Osteocyte (in vitro differentiated cells): ENCODE results near the gene SSTR4. TPM values are rescaled to one million over a fixed set of nuclear protein-coding genes. Genes with fewer than 3 reads are reported as not detected.
A peak's percentile ranks its signal among the peaks of the same experiment; 100 is the strongest.

Source experiments
- DNase-seq: peaks from one replicate; pipeline ENCODE4 v3.0.0; 2021; ENCODE audit warnings: mixed read lengths; ENCODE audit not compliant: unreplicated experiment; ENCODE audit errors: extremely low spot score
- H3K27ac Mint-ChIP-seq: one replicate; pipeline ENCODE4 v1.8.0; 2021; ENCODE audit warnings: mild to moderate bottlenecking, mixed read lengths; ENCODE audit not compliant: unreplicated experiment
- H3K27me3 Mint-ChIP-seq: one replicate; pipeline ENCODE4 v1.8.0; 2021; ENCODE audit warnings: mixed read lengths; ENCODE audit not compliant: unreplicated experiment
- H3K36me3 Mint-ChIP-seq: one replicate; pipeline ENCODE4 v1.8.0; 2021; ENCODE audit warnings: mixed read lengths; ENCODE audit not compliant: unreplicated experiment
- H3K4me1 Mint-ChIP-seq: one replicate; pipeline ENCODE4 v1.8.0; 2021; ENCODE audit warnings: mixed read lengths; ENCODE audit not compliant: unreplicated experiment
- H3K4me3 Mint-ChIP-seq: one replicate; pipeline ENCODE4 v1.8.0; 2021; ENCODE audit warnings: mild to moderate bottlenecking, moderate library complexity, mixed read lengths; ENCODE audit not compliant: unreplicated experiment
- H3K9me3 Mint-ChIP-seq: one replicate; pipeline ENCODE4 v1.8.0; 2021; ENCODE audit warnings: mixed read lengths; ENCODE audit not compliant: unreplicated experiment
- total RNA-seq: library from RNA; stranded (reverse); gene quantifications from 2 replicates; pipeline ENCODE4 v1.2.1, GENCODE V29; 2021
- TF ChIP-seq, protein P1 (sequence below): fragments of 200-600 bp; sonication (generic); IDR thresholded peaks from 2 replicates; pipeline ENCODE4 v1.5.0; 2021; ENCODE audit warnings: antibody characterized with exemption, mild to moderate bottlenecking, moderate library complexity

The SSTR4 gene
- total RNA-seq, 1 donor from 2014 or later = not detected

- TF ChIP-seq, protein P1, sequence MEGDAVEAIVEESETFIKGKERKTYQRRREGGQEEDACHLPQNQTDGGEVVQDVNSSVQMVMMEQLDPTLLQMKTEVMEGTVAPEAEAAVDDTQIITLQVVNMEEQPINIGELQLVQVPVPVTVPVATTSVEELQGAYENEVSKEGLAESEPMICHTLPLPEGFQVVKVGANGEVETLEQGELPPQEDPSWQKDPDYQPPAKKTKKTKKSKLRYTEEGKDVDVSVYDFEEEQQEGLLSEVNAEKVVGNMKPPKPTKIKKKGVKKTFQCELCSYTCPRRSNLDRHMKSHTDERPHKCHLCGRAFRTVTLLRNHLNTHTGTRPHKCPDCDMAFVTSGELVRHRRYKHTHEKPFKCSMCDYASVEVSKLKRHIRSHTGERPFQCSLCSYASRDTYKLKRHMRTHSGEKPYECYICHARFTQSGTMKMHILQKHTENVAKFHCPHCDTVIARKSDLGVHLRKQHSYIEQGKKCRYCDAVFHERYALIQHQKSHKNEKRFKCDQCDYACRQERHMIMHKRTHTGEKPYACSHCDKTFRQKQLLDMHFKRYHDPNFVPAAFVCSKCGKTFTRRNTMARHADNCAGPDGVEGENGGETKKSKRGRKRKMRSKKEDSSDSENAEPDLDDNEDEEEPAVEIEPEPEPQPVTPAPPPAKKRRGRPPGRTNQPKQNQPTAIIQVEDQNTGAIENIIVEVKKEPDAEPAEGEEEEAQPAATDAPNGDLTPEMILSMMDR = no peak
- H3K4me1 Mint-ChIP-seq = peaks cover 56% of the 10 kb centered on the region
- H3K27me3 Mint-ChIP-seq = no peaks in the 10 kb centered on the region
- no peaks in the 10 kb centered on the region for H3K36me3 Mint-ChIP-seq
- peak overlapping the region; percentile 3 for H3K27ac Mint-ChIP-seq
- H3K9me3 Mint-ChIP-seq = no peaks in the 10 kb centered on the region
- no peak overlapping the region for H3K4me3 Mint-ChIP-seq
- DNase-seq = no peak
Measured at GRCh38 chr20:23063581-23063980, 28.5 kb downstream of the SSTR4 start.

DNA sequence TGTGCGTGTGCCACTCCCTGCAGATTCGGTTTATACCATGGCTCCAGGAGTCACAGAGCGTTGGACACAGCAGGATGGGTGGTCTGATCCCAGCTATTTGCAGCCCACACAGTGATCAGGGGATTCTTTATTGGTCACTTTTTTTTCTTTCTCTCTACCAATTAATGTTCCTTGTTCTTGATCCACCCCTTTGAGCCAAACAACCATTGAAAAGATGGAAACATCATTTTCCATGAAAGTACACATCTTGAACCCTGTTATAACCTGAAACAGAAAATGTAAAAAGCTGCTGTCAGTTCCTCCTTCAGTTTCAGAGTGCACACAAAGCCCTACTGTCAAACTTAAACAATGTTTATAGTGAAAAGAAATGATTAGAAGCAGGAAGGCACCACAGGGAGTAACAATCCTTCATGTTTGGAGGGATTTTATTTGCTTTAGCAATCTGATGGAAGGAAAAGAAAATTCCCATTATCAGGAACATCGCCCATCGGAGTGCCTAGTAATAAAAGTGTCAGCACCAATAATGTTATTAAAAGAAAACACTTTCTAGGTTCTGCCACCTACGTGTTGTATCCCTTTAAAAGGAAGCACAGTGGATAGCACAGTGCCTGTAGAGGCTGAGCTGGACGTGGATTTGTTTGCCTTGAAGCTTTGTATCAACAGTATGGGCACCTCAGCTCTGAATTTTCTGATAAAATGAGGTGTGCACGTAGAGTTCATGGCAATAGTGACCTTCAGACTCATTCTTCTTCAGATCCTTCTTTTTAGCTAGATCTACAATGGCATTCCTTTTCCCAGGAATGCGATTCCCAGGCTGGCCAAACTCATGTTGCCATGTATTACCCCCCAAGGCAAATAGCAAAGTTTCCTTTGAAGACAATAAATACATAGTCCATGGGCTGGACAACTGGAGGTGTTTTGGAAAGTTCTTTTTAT, 30.4 kb downstream of the SSTR4 start:
- no peak for DNase-seq
- TF ChIP-seq, protein P1 = no peak
- H3K27ac Mint-ChIP-seq = no peak overlapping the region
- H3K9me3 Mint-ChIP-seq = no peaks in the 10 kb centered on the region
- no peaks in the 10 kb centered on the region for H3K36me3 Mint-ChIP-seq
- H3K4me1 Mint-ChIP-seq = peaks cover 45% of the 10 kb centered on the region
- no peaks in the 10 kb centered on the region for H3K27me3 Mint-ChIP-seq
- no peak overlapping the region for H3K4me3 Mint-ChIP-seq

GRCh38 chr20:23066772-23067171, 31.7 kb downstream of the SSTR4 start:
- Mint-ChIP-seq H3K9me3 (no peaks in the 10 kb centered on the region), H3K27me3 (no peaks in the 10 kb centered on the region)

DNA sequence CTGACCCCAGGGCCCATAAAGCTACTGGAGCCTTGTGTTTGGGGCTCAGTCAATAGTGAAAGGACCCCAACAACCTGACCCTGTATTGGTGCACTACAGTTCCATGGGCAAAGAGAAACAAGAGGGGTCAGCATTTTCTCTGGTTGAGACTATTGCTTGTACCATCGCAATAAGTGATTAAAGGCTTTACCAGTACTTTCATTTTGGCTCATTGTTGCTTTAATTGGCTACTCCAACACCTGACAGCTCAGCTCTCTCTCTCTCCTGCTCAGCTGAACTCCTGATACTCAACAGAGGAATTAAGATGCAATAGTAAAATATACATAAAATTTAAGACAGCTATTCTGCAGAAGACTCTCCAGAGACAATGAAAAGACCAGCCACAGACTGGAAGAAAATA, 33.2 kb downstream of the SSTR4 start:
- Mint-ChIP-seq H3K4me3 (no peak overlapping the region), H3K9me3 (no peaks in the 10 kb centered on the region)

More at GRCh38 chr20:23066772-23067171, 31.7 kb downstream of the SSTR4 start:
- Mint-ChIP-seq H3K4me1 (peaks cover 32% of the 10 kb centered on the region), H3K4me3 (no peak overlapping the region), H3K27ac (no peak overlapping the region), H3K36me3 (no peaks in the 10 kb centered on the region)
- no peak for DNase-seq
- TF ChIP-seq, protein P1 = no peak

GRCh38 chr20:23069108-23069507, 34.0 kb downstream of the SSTR4 start:
- TF ChIP-seq, protein P1 = no peak
- DNase-seq = no peak
- Mint-ChIP-seq H3K27ac (no peak overlapping the region), H3K4me3 (no peak overlapping the region), H3K36me3 (no peaks in the 10 kb centered on the region), H3K27me3 (no peaks in the 10 kb centered on the region), H3K9me3 (no peaks in the 10 kb centered on the region), H3K4me1 (peaks cover 9% of the 10 kb centered on the region)

More for the DNA sequence above, 33.2 kb downstream of the SSTR4 start:
- no peak for DNase-seq
- H3K27me3 Mint-ChIP-seq = no peaks in the 10 kb centered on the region
- no peak overlapping the region for H3K27ac Mint-ChIP-seq
- peaks cover 17% of the 10 kb centered on the region for H3K4me1 Mint-ChIP-seq
- TF ChIP-seq, protein P1 = no peak
- H3K36me3 Mint-ChIP-seq = no peaks in the 10 kb centered on the region
